ENCODE results near the gene SCNM1.

The SCNM1 gene, protein sequence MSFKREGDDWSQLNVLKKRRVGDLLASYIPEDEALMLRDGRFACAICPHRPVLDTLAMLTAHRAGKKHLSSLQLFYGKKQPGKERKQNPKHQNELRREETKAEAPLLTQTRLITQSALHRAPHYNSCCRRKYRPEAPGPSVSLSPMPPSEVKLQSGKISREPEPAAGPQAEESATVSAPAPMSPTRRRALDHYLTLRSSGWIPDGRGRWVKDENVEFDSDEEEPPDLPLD

GRCh38 chr1:151165738-151166504 is at the start of gene SCNM1, which contains the start of gene LYSMD1:
Gene SCNM1, plus strand, starts transcription at chr1:151166144. Its CDS starts 9 bp downstream, at chr1:151166153.
Gene LYSMD1, minus strand, starts transcription at chr1:151165902. Its CDS starts 644 bp downstream, at chr1:151165258.
- peak; percentile 95 for ATAC-seq
- Mint-ChIP-seq H3K4me1 (peaks cover 67% of the 10 kb centered on the region), H3K27me3 (no peaks in the 10 kb centered on the region), H3K4me3 (peak within 1 kb of the TSS; percentile 89 to 94), H3K9me3 (no peaks in the 10 kb centered on the region), H3K27ac (peak within 1 kb of the TSS; percentile 96 to 98)
- peak; percentile 93 to 98 for DNase-seq

GRCh38 chr1:151124763-151125403 is 41.1 kb upstream of the SCNM1 start:
- Mint-ChIP-seq H3K9me3 (no peaks in the 10 kb centered on the region), H3K4me1 (no peaks in the 10 kb centered on the region), H3K27me3 (no peaks in the 10 kb centered on the region), H3K4me3 (no peak overlapping the region), H3K27ac (no peak overlapping the region)
- DNase-seq, result no peak
- no peak for ATAC-seq

DNA sequence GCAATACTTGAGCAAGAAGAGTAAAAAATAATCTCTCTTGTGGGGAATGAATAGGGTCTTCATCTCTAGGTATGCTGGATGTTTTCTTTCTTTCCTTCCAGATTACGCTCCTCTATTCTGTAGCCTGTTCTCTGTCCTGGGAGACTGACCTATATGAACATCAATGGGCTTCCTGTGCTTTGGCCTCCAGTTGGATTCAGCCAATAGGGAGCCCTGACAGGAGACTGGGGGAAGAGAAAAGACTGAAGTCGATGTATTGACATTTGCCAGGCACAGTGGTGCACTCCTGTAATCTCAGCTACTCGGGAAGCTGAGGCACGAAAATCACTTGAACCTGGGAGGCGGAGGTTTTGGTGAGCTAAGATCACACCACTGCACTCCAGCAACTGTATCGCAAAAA is 37.1 kb upstream of the SCNM1 start:
- ATAC-seq, result no peak
- no peak for DNase-seq

DNA sequence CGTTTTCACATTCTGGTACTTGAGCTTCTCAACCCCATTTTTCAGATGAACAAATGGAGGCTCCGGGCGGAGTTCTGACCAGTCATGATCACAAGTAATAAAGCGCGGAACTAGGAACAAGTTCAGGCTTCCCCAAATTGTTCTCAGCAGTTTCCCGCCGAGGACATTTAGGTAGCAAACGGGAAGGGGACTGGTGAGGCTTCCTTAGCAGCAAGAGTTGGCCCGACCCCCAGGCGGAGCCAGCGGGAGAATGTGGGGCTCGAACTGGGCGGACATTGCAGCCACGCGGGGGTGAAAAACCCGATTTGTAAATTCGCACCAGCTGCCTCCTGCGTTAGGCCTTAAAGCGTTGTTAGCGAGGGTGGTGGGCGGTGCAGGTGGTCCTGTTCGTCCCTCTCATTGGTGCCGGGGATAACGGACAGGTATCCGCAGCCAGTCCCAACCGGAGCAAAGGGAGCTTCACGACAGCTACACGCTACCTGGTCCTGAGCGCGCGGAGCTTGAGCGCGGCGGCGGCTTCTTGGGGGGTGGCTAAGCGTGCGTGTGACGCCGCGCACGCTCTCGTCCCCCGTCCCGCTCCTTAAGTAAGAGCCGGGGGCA is 34.9 kb upstream of the SCNM1 start:
- peak; percentile 88 to 93 for DNase-seq
- peak overlapping the region; percentile 79 to 85 for H3K4me3 Mint-ChIP-seq
- no peaks in the 10 kb centered on the region for H3K9me3 Mint-ChIP-seq
- peak; percentile 98 for ATAC-seq
- H3K27ac Mint-ChIP-seq, result peak overlapping the region; percentile 87 to 96
- H3K27me3 Mint-ChIP-seq, result no peaks in the 10 kb centered on the region
- peaks cover 17% of the 10 kb centered on the region for H3K4me1 Mint-ChIP-seq

More for the DNA sequence above, 37.1 kb upstream of the SCNM1 start:
- Mint-ChIP-seq H3K27me3 (no peaks in the 10 kb centered on the region), H3K27ac (no peak overlapping the region), H3K4me1 (peaks cover 17% of the 10 kb centered on the region), H3K9me3 (no peaks in the 10 kb centered on the region), H3K4me3 (no peak overlapping the region)

DNA sequence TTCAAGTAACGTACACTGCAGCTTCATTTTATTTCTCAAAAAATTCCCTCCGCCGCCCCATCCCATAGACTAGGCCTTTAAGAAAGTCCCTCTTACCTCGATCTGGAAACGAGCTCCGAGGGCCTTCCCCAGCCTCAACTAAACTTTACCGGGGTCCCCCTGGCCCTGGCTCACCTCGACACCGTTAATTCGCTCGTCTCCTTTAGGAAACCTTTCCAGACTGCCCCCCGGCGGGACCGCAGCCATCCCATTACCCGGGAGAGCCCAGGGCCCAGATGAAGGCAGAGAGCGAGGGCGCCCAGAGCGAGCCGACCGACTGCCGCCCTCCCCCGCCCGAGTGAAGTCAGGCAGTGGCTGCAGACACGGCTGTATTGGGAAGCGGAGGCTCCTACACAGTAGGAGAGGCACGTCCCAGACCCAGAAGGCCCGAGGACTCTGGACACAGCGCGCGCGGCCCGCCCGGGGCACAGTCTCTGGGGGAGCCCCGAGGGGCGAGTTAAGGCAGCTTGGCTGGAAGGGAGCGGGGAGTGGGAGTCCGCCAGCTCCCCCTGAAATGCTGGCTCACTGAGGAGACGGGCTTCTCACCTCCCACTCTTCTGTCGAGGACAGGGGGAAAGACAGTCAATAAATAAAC is 34.1 kb upstream of the SCNM1 start:
- DNase-seq (no peak), ATAC-seq (no peak)
- no peaks in the 10 kb centered on the region for H3K9me3 Mint-ChIP-seq
- H3K27me3 Mint-ChIP-seq, result no peaks in the 10 kb centered on the region
- peaks cover 17% of the 10 kb centered on the region for H3K4me1 Mint-ChIP-seq
- peak overlapping the region; percentile 44 to 96 for H3K27ac Mint-ChIP-seq
- peak overlapping the region; percentile 79 to 85 for H3K4me3 Mint-ChIP-seq

- no peak overlapping the region for H3K27ac Mint-ChIP-seq
- DNase-seq (no peak), ATAC-seq (peak; percentile 29)
- peaks cover 17% of the 10 kb centered on the region for H3K4me1 Mint-ChIP-seq
- H3K27me3 Mint-ChIP-seq, result no peaks in the 10 kb centered on the region
- H3K4me3 Mint-ChIP-seq, result peak overlapping the region in 1 of 2 donors; percentile 85
- H3K9me3 Mint-ChIP-seq, result no peaks in the 10 kb centered on the region
Measured at GRCh38 chr1:151132335-151133017, 33.5 kb upstream of the SCNM1 start.

GRCh38 chr1:151133018-151133806 is 32.7 kb upstream of the SCNM1 start:
- Mint-ChIP-seq H3K9me3 (no peaks in the 10 kb centered on the region), H3K4me1 (peaks cover 17% of the 10 kb centered on the region), H3K27me3 (no peaks in the 10 kb centered on the region), H3K27ac (no peak overlapping the region), H3K4me3 (no peak overlapping the region)
- DNase-seq, result no peak
- ATAC-seq, result peak; percentile 32

GRCh38 chr1:151134396-151134795 is 31.5 kb upstream of the SCNM1 start:
- no peaks in the 10 kb centered on the region for H3K9me3 Mint-ChIP-seq
- H3K4me3 Mint-ChIP-seq, result no peak overlapping the region
- peaks cover 17% of the 10 kb centered on the region for H3K4me1 Mint-ChIP-seq
- H3K27ac Mint-ChIP-seq, result peak overlapping the region in 1 of 2 donors; percentile 66
- no peak for DNase-seq
- H3K27me3 Mint-ChIP-seq, result no peaks in the 10 kb centered on the region
- no peak for ATAC-seq

DNA sequence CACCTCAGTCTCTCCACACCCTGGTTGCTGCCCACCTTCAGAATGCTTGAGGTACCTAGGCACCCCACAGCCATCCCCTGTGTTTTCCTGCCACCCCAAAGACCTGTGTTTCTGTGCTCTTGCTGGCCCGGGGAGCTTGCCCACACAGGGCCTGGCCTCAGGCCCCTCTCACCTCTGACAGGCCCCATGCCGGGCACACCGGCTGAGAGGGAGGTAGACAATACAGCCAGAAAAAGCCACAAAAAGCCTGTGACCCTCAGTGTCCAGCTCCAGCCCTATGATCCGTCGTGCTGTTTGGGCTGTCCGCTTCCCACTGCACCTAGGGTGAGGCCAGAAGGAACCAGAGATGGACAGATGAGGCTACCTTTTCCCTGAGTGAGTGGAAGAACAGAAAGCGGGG is 31.0 kb upstream of the SCNM1 start:
- DNase-seq (no peak), ATAC-seq (no peak)
- Mint-ChIP-seq H3K4me3 (no peak overlapping the region), H3K9me3 (no peaks in the 10 kb centered on the region), H3K27me3 (no peaks in the 10 kb centered on the region), H3K4me1 (peaks cover 17% of the 10 kb centered on the region), H3K27ac (no peak overlapping the region)

- Mint-ChIP-seq H3K27ac (no peak overlapping the region), H3K27me3 (no peaks in the 10 kb centered on the region), H3K9me3 (no peaks in the 10 kb centered on the region), H3K4me1 (peaks cover 13% of the 10 kb centered on the region), H3K4me3 (no peak overlapping the region)
- DNase-seq (no peak), ATAC-seq (no peak)
Measured at GRCh38 chr1:151135433-151136385, 30.2 kb upstream of the SCNM1 start.

- DNase-seq (no peak), ATAC-seq (no peak)
- H3K9me3 Mint-ChIP-seq, result no peaks in the 10 kb centered on the region
- no peak overlapping the region for H3K27ac Mint-ChIP-seq
- no peak overlapping the region for H3K4me3 Mint-ChIP-seq
- H3K4me1 Mint-ChIP-seq, result no peaks in the 10 kb centered on the region
- H3K27me3 Mint-ChIP-seq, result no peaks in the 10 kb centered on the region
Measured at GRCh38 chr1:151137789-151138188, 28.2 kb upstream of the SCNM1 start.

DNA sequence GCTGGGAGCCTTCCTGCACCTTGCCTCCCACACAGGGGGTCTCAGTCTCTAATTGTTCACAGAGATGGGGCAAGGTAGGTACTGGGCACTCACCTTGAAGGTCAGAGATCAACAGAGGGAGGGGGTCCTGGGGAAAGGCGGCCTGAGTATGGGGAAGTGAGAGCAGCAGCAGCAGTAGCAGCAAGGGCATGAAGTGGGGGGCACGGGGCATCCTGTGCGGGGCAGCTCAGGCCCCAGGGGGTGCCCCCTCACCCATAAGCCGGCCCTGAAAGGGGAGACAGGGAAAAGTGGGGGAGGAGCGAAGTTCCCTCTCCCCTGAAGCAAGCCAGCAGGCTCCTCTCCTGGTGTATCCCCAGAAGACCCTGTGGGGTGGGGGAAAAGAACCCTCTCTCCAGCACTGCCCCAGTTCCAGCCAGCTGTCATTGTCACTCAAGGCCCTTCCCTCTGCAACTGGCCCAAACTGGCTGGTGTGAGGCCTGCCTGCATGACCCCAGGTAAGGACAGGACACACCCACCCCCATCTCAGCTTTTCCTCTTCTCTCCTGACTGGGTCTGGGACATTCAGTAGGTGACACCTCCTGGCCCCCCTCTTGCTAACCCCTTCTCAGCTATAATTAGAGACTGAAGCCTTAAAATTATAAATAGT is 23.4 kb upstream of the SCNM1 start:
- Mint-ChIP-seq H3K4me3 (no peak overlapping the region), H3K27me3 (peaks cover 10% of the 10 kb centered on the region), H3K9me3 (no peaks in the 10 kb centered on the region), H3K4me1 (peaks cover 23% of the 10 kb centered on the region), H3K27ac (no peak overlapping the region)
- ATAC-seq, result no peak
- no peak for DNase-seq

DNA sequence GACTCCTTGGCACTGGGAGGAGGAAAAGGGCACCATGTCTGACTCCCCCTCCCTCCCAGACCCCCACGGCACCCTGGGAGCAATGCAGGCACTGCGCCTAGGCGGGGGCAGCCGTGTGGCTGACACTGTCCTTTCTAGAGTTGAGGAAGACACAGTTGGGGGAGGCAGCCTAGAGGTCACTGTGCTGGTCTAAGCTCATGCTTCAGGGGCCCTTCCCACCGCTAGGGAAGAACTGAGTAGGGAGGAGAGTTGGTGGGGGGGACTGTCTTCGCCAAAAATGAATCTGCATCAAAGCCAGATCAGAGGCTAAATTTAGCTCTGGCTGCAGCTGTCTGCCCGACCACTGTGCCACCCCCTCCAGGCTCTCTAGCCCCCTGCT is 22.9 kb upstream of the SCNM1 start:
- Mint-ChIP-seq H3K4me1 (peaks cover 23% of the 10 kb centered on the region), H3K9me3 (no peaks in the 10 kb centered on the region), H3K27me3 (peaks cover 10% of the 10 kb centered on the region), H3K27ac (no peak overlapping the region), H3K4me3 (no peak overlapping the region)
- ATAC-seq (no peak), DNase-seq (no peak)

All from stimulated activated naive CD8-positive, alpha-beta T cell treated with anti-CD3 and anti-CD28 coated beads, Interleukin-15, amount 100 ng/mL, for 72 hours (primary cell).